GM21786 (cell line): ENCODE data around the gene FADS2.

Experiments used
- ATAC-seq: cut with Tn5 transposase; IDR thresholded peaks from one replicate; pipeline ENCODE4 v1.9.1; 2021; ENCODE audit not compliant: unreplicated experiment

Gene FADS2

DNA sequence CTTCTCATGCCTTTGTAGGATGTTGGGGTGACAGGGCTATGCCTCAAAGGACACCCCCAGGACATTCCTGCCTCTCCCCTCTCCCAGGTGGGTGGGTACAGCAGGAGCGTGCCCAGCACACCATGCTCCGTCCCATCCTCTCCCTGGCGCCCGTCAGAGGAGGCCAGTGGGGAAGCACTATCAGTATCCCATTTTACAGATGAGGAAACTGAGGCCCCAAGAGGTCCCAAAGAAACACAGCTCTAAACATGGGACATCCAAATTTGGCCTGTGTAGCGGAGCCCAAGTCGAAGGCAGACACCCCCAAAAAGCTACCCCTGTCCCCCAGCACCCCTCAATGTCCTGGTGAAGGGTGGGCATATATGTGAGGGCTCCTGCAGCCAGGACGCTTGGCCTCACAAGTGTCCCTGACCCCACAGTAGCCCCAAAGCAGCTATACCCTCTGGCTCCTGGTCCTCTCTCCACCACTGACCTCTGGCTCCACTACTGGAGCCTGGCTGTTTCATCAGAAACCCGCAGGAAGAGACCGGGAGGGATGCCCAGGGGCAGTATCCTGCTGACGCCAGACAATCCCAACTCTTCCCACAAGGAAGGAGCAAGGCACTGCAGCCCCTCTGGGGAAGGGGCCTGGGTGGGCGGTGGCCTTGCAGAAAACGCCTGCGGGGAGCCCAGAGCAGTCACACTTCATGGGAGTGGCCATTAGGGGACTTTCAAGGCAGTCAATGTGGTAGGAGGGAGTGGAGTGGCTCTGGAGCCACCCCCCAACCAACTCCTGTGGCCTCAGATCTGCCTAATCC, 57.9 kb downstream of the FADS2 start:
- ATAC-seq, result no peak

DNA sequence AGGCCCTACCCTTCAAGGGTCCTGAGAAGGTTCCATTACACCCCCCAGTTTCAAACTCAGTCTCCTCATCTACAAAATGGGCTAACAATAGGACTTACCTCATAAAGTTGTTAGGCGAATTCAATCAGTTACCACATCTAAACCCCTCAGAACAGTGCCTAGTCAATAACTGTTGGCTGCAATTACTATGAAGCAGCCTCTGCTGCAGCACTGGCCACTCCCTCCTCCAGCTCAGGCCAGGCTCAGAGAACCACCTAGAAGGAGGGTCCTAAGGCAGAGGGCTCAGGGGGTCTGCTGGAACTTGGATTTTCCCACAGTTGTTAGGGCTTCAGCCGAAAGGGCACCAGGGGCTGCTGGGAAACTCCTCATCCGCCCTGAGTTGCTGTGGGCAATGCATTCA, 58.5 kb downstream of the FADS2 start:
- no peak for ATAC-seq

DNA sequence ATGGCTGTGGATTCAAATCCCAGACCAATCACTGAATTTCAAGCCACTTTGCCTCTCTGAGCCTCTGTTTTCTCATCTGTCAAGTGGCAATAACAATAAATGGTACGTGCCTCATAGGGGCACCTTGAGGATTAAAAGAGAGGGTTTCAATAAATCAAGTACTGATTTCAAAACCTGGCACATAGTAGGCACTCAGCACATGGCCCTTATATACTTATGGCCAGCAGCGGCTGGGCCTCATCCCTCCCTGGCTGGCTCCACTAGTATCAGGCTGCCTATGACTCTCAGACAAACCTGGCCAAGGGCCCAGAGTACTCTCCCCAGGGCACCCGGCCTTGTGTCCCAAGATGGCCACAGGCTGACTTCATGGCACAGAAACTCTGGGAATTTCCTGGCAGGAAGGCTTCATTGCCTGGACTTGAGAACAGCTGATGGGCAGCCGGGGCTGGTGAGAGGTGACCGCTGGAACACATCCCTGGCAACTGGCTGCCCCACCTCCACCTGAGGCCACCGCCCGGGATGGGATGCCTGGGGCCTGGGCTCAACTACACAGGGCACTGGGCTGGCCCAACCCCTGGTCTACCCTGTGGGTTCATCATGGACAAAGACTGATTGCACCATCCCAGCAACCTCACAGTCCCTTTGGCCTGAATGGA, 59.9 kb downstream of the FADS2 start:
- no peak for ATAC-seq

- no peak for ATAC-seq
These were observed 60.5 kb downstream of the FADS2 start for GRCh38 chr11:61888590-61888989.

DNA sequence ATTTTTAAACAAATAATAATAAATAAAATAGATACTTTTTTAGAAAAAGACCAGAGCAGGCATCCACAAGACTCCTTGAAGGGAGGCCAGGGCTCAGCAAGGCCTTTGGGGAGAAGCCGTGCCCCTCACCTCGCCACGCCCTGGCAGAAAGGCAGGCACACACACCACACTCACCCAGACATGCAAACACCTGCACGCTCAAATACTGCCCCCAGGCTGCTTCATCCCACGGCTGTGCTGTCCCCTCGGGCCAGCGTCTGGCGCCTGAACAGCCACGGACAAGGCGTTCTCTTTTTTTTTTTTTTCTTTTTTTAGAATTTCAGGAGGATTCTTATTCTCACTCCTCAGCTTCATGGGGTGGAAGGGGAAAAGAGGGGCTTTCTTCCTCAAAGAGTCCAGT, 61.7 kb downstream of the FADS2 start:
- no peak for ATAC-seq

DNA sequence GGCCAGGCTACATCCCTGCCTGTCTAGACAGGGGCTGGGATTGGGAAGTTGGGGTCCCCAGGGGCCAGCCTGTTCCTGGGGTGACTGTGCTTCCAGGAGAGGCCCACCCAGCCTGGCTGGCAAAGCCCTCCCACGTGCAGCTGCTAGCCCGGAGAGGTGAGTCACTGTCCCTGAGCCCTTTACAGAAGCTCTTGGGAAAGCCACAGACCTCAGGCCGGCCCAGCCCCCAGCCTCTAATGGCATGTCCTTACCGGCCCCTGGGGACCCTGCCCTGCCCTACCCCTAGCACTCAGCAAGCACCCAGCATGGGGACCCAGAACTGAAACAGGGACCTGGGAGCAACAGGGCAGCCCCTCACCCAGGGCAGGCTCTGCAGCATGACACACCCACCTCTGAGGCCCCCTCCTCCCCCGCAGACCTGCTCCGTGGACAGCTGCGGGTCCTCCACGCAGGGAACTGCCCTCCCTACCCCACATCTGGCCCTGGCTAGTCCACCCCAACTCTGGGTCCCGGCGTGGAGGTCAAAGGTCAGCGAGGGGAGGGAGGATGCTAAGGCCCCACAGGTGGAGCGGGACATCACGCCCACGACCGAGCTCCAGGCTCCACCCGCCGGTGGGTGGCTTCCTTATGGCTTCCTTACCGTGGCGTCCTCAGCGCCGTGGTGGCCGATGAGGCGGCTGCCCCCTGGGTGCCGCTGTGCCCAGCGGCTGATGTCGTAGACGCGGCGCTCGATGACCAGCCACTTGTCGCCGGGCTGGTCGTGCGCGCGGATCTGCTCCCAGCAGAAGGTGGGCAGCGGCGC, 62.6 kb downstream of the FADS2 start:
- no peak for ATAC-seq

- ATAC-seq, result peak; percentile 58
These were observed 63.4 kb downstream of the FADS2 start, which contains the start of gene FADS3 for GRCh38 chr11:61891331-61892084. TSS of gene FADS3 (minus strand) at chr11:61891545. CDS start at chr11:61891381, 164 bp downstream.

- no peak for ATAC-seq
These were observed 63.9 kb downstream of the FADS2 start for GRCh38 chr11:61892085-61892370.

- ATAC-seq, result no peak
These were observed 65.9 kb downstream of the FADS2 start for GRCh38 chr11:61893981-61894380.

- no peak for ATAC-seq
These were observed 67.1 kb downstream of the FADS2 start for GRCh38 chr11:61895046-61895717.

GRCh38 chr11:61895718-61896059, 67.6 kb downstream of the FADS2 start:
- ATAC-seq, result no peak

- ATAC-seq, result no peak
These were observed 68.7 kb downstream of the FADS2 start for GRCh38 chr11:61896665-61897386.

DNA sequence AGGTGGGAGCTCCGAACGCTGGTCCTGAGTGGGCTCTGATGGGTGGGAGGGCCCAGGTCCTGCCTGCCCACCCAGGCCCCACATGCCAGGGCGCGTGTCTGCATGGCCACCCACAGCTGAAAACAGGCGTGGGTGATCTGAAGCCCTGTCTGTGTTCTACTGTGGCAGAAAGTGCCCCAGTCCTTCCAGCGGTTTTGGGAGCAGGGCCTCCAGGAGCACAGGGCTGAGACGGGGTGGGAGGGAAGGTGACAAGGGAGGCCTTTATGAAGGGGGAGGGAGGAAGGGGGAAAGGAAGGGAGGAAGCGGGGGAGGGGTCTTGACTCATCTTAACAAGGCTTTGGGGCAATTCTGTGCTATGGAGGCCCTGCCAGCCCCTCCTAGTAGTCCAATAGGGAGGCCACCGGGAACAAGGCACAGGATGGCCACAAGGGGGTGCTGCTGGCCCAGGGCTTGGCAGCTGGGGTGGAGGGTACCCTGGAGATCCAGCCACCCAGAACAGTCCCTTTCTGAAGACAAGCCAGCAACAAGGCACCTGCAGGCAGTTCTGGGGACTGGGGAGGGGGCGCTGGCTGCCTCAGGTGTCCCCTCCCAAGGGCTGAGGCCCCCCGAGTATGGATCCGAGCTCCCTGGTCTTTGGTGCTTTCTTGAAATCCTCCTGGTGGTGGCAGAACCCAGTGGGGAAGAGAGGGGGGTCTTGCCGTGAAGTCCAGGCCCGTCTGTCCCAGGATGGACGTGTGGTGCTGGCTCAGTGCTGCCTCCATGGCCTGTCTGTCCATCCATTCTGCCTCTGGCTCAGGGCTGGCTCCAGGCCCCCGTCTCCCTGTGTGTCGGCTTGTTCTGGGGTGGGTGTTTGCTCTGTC, 69.5 kb downstream of the FADS2 start:
- no peak for ATAC-seq

DNA sequence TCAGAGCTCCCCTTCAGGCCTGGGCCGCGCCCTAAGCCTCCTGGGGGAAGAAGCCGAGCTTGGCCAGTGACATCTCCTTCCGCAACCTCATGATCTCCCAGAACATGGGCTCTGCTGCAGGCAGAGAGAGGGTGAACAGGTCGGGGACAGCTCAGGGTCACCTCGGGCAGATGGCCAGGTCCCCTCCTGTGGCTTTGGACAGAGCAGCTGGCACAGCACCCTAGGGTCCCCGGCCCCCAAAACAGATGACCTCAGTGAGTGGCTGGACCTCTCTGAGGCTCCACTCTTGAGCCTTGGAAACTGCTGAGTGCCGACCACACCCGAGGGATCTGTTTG, 70.1 kb downstream of the FADS2 start:
- no peak for ATAC-seq

GRCh38 chr11:61899146-61899841, 71.2 kb downstream of the FADS2 start:
- ATAC-seq, result no peak

DNA sequence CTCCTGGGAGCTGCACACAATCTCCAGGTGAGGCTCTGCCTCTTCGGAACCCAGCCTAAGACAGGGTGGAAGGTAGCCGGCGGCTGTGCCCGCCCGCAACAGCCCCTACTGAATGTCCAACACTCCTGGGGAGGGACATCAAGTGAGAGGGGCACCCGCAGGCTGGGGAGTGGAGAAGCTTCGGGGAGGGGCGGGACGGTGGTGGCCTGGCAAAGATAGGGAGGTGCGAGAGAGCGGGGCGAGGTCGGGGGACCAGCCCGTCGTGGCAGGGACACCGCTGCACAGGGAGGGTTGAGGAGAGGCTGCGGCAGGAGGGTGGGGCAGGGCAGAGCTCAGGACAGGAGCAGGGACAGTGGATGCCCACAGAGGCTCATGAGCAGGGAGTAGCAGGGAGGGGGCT, 72.2 kb downstream of the FADS2 start:
- ATAC-seq, result no peak

GRCh38 chr11:61901397-61901796, 73.3 kb downstream of the FADS2 start:
- ATAC-seq, result no peak

GRCh38 chr11:61902313-61902712, 74.2 kb downstream of the FADS2 start:
- ATAC-seq, result no peak

- ATAC-seq, result no peak
These were observed 75.7 kb downstream of the FADS2 start for GRCh38 chr11:61903845-61904244.
